ENCODE data around the gene OR4B1.

- no peak for TF ChIP-seq CTCF (IDR thresholded peaks at IDR 0.05; ENCODE audit: poor library complexity)
- no peak for TF ChIP-seq EZH2phosphoT487 (IDR thresholded peaks at IDR 0.05; ENCODE audit: low read depth, severe bottlenecking, unreplicated experiment)
Observed at GRCh38 chr11:48193876-48194275, 22.7 kb upstream of the OR4B1 start.

Data from hepatocyte (in vitro differentiated cells).